GM04504 (cell line): Measurements from ENCODE around the gene TRIM31.

ENCODE experiments used
- DNase-seq: peaks from one replicate; pipeline ENCODE4 v3.0.0-alpha.2; 2012; ENCODE audit warnings: low read depth

TRIM31 gene, protein sequence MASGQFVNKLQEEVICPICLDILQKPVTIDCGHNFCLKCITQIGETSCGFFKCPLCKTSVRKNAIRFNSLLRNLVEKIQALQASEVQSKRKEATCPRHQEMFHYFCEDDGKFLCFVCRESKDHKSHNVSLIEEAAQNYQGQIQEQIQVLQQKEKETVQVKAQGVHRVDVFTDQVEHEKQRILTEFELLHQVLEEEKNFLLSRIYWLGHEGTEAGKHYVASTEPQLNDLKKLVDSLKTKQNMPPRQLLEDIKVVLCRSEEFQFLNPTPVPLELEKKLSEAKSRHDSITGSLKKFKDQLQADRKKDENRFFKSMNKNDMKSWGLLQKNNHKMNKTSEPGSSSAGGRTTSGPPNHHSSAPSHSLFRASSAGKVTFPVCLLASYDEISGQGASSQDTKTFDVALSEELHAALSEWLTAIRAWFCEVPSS

DNA sequence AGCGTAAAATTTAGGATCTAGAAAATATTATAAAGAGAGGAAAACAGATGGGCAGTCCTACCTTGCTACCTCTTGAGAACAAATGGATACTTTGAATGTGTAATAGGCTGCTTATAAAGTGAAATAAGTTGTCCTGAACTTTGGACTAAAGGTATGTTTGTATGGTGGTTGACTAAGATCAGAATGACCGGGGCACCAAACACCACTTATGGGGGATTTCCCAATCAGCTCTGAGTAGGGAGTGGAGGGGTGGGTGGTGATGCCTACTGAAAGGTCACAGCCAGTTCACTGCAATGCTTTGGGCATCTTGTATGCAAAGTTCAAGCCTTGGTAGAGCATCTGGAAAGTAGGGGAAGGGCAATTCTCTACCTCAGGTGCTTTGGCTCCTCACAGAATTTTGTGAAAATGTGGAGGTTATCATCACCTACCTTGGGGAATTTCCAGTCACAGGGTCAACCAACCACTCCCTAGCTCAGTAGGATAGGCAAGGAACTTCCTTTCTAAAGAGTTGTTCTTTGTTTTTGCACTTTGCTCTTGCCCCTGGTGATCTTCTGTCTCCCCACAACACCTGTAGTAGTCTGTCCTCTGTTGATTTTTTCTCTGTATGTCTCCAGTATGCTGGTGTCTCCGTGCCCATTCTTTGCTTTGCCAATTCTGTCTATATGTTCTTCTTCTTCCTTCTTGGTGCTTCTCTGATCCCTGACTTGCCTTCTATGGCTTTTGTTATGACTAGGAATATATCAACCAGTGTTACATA lies at the start of gene TRIM31:
TSS of gene TRIM31 (minus strand) at position 88 of the 757 bp plus-strand sequence. CDS start 285 bp downstream, outside the sequence.
- DNase-seq: no peak

DNA sequence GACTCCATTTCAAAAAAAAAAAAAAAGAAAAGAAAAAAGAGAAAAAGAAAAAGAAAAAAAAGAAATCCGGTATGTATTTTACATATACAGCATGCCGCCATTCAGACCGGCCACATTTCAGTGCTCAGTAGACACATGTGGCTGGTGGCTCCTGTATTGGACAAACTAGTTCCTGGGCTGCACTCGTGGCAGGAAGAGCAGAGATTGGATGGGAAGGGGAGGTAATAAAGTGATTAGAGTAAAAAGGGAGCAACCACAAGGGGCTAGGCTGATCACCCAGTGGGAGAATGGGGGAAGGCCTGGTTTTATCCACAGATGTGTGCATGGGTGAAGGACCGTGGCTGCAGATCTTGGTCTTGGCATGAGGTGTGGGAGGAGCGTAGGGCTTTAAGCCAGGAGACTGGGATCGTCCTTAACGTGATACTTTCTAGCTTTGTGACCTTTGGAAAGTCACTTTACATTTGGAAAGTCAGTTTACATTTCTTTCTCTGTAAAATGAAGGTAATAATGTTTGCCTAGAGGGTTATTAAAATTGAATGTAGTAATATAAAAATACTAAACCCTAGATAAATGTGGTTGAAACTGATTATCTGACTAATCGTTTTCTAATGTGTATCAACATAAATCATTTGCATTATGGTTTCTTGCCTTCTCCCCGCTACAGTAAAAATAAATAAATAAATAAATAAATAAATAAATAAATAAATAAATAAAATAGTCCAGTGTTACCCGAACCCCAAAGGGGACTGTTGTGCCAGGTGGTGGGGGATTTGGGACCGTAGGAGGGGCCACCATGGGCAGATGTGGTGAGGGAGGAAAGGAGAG lies 49.6 kb upstream of the TRIM31 start:
- DNase-seq: no peak

DNA sequence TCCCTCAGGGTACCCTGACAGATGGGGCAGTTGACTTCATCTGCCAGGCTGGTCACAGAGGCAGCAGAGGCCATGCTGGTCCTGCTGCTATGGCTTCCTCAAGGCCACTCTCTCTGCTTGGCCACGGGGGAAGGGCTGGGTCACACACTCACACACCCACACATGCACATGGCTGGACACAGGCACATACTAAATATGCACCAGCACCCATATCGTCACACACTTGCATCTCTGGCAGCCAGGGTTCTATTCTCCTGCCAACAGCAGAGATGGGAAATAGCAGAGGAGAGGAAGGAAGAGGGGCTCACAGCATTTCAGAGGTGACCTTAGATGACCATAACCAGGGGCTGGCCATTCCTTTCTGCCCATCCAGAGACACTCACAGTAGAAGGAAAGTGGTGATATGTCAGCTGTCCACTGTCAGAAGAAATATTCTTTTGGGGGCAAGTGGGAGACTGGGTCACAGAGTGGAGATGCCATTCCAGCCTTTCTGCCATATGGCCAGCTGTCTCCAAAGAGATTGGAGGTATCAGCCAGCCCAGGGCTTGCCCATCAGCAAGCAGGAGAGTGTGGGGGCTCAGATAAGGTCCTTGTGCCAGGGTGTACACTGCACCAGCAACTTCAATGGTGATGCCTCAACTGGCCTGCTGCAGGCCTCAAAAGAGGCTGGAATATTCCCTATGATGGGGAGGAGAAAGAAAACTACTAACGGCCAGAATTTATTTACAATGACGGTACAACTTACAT lies 48.1 kb upstream of the TRIM31 start, which contains the start of gene TRIM10:
TSS of gene TRIM10 (minus strand) at position 427 of the 747 bp plus-strand sequence. CDS start at position 74, 353 bp downstream.
- no peak for DNase-seq

DNA sequence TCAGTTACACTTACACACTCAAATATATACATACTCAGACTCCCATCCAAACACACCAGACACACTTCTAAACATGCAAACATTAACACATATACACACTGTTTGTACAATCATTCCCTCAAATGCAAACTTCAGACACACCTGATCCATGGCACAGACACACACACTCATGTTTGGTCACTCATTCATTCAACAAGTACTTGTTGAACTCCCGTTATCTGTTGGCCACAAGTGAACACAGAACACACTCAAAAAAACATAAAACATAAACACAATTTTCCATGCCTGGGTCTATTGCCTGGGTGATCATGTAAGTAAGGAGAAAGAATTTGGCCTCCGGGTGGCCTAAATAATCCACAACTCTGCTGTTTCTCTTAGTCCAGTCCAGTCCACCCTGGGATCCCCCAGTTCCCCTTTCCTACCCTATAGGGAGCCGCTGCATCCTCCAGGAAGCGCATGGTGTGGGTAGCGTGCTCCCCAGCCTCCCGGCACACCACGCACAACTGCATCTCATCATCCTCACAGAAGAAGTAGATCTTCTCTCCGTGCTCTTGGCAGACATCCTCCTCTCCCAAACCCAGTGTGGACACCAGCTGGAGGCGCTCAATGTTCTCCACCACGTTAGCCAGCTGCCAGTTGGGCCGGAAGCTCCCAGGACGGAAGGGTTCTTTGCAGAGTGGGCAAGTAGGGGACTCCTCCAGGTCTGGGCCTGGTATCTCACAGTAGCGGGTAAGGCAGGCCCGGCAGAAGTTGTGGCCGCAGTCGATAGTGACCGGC lies 47.3 kb upstream of the TRIM31 start:
- no peak for DNase-seq

DNA sequence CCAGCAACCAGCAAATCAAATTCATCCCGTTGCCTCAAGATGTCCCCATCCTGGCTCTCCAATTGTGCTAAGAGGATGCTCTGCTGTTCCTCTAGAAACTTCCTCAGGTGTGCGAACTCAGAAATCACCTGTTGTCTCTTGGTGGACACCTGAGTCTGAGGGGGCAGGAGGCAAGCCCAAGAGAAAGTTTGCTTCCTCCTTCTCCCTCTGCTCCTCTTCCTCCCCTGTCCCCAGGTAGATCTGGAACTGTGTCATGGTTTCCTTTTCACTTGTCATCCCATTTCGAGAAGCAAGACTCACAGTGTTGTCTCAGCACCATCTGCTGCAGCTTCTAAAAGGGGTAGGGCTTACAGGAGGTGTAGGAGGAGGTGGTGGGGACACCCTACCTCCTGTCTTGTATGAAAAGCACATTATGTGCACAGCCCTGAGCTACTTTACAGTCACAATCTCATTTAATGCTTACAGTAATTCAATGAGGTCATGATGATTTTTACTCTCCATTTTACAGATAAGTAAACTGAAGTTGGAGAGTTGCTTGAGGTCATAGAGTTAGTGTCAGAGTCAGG lies 45.7 kb upstream of the TRIM31 start:
- DNase-seq: no peak

DNA sequence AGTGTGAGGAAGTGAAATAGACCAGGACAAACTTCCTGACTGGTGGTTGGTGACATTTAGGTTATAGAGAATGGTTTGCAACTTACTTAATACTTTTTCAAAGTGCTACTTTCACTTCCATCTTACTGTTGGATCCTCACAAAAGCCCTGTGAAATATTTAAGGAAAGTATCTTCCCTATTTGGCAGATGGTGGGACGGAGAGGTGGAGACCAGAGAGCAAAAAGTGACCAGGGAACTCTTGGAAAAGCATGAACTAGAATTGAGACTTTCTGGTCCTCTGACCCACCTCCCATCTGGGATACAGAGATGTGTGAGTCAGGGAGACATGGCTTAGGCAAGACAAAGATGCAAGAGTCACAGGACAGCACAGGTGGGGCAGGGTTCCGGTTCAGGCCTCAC lies 45.1 kb upstream of the TRIM31 start:
- no peak for DNase-seq

DNA sequence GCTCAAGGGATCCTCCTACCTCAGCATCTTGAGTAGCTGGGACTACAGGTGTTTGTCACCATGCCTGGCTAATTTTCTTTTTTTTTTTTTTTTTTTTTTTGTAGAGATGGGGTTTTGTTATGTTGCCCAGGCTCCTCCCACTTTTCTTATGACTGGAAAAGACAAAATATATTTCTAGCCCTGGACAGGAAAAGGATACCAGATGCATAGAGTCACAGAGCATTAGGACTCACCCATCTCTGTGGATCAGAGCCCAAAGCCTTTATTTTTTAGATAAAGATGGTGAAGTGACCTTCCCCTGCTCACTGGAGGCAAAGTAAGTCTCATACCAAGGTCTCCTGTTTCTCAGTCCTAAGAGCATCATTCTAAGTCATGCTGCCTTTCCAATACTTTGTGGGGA lies 44.7 kb upstream of the TRIM31 start:
- DNase-seq: no peak

DNA sequence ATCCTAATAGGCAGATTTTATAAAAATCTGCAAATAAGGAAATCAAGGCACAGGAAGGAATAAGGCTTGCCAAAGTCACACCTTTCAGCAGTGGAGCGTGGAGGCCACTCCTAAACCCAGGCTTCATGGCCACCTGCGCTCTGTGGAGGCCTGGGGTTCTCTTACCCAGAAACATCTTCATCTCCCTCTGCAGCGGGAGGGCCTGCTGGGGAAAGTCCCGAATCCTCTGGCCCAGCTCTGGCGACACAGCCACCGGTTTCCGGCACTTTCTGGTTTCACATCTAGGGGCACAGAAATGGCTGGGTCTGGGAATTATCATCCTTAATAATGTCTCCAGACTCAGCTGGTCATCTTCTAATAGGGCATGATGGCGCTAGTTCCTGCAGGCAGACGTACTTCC lies 43.9 kb upstream of the TRIM31 start:
- no peak for DNase-seq

DNA sequence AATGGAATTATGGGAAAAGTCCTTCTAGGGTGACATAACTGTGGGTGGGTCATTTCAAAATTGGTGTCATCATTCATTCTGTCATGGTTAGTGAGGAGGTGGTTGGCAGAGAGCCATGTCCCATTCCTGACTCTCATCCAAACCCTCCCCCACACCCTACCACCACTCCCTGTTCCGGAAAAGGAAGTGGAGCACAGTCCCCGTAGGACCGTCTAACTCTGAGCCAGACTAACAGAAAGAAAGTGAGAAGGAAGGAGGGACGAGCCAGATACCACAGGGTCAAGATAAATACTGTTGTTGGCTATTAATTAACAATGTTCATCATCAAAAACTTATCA lies 43.3 kb upstream of the TRIM31 start:
- DNase-seq: no peak

DNA sequence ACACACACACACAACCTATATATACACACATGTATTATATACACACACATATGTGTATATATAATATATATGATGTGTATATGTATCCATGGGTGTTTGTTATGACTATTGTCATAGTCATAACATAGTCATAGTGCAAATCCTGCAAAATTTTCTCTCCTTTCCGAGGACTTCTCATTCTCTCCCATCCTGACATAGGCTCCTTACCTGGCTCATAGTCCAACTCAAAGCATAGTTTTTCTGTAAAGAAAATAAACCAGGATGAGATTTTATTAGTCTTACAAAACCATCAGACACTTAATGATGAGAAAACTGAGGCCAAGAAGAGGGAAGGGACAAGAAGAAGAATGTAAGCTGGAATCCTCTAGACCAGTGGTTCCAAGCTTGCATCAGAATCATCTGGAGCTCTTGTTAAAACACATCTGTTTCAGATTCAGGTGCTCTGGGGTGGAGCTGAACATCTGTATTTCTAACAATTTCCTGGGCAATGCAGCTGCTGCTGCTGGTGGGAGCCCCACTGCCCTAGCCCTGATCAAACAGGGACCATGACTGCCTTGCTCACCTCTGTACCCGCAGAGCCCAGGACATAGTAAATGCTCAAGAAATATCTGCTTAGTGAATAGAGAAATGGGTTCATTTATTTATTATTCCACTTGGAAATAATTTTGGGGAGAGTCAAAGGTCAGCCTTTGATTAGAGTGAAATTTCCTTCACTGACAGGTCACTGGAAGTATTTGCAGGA lies 42.8 kb upstream of the TRIM31 start:
- DNase-seq: no peak

DNA sequence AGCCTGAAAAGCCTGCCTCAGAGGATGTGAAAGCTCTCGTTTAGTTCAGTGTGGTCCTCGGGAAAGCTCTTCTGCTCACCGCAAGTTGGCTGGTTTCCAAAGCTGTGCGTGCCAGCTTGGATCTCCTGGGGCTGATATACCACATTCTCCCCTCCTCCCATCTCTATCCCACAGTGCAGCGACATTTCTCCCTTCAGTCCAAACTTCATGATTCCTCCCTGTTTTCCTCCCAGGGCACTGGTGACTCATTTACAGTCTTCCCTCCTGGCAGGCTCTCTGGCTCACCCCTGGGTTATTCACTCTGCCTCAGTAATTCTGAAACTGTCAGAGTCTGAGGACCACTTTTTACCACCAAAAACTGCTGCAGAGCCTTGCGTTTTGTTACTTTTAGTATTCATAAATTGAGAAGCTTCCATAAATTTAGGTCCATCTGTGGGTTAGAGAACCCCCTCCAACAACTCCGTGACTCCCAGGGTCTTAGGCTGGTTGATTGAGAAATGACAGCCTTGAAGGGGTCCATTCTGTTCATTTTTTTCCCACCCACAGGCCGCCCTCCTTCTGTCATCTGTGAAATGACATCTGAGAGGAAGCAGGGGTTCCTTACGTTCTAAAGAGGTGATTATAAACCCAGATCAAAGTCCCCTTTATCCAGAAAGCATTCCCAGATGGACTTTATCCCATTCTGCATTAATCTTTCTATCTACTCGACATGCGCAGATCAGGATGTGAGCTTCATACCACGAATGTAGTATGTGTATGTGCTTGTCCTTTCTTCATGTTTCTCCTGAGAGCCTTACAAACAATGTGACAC lies 42.0 kb upstream of the TRIM31 start:
- peak; percentile 73 for DNase-seq

DNA sequence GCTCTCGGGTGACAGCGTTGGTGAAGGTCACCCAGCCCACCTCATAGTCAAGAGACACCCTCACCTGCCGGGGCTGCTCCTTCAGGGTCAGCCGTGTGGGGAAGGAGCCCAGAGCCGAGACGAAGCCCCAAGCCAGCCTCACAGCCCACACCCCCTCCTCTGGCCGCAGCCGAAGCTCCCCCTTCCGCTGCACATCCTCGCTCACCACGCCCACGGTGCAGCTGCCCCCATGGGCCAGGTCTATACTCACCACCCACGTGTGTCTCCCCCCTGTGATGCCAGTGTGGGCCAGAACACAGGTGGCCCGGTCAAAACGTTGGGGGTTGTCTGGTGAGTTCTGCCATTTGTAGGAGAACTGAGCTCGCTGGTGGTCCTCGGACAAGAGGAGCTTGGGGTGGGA lies 41.2 kb upstream of the TRIM31 start:
- no peak for DNase-seq

DNA sequence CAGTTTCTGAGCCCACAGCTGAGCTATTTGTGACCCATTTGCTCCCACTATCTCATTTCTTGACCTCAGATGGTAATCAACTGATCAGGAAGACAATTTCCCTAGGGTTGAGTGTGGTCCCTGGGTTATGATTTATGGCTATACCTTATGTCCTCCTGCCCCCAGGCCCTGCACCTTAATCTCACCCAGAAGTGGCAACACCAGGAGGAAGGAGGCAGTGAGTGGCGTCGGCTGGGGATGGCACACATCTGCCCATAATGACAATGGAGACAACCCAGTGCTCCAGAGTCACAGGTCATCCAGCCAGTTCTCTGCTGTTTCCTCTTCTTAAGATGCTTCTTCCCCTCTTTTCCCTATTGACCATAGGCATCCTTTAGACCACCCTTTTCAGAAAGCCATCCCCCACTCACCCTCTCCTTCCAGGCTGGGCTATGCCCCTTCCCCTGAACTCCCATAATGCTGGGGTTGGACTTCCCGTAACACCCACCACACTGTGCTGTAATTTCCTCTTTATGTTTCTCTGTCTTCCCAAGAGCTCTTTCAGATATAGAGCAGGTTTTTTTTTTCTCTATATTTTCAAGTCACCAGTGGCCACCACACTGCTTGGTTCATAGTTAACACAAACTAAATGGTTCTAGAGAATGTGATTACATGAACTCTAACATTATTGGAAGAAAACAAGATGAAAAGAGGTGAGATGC lies 40.2 kb upstream of the TRIM31 start:
- DNase-seq: no peak

DNA sequence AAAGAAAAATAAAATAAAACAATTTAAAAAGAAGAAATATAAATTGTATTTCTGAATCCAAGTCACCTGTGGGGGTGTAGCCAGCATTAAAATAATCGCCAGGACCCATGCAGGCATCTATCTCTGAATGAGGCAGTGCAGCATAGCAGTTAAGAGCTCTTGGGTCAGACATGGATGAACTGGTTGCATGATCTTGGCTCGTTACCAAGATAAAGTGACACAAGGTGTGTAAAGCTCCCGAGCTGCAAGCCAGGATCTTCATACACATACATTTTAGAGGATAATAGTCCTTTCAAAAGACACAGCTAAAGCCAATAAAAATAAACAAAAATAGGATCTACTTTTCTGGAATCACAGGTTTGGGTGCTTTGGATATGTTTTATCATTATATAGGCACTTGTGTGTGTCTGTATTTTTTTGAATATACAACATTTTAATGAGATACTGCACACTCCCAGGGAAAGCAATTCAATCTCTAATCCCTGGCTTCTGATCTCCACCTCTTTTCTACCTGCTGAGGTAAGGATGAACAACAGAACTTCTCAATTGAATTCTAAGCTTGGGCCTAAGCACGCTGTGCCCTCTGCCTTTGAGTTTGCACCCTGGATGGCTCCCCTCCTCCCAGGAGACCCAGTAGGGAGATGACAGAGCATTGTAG lies 39.3 kb upstream of the TRIM31 start:
- no peak for DNase-seq

DNA sequence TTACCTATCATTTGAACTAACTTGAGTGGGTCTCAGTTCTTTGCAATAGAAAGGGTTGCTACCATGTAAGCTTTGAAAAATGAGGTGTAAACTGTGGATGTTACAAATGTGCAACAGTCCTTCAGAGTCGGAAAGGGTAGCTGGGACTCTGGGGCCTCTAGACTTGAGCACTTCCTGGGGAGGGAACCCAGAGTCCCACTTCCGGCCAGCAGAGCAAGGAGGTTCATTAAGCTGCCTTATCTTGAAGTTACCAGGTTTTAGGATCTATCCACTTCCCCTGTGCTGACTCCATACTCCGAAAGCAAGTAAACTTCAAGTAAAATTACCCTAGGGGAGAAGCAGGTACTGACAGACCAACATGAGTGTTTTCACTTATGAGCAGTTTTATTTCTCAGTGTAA lies 38.7 kb upstream of the TRIM31 start:
- no peak for DNase-seq

DNA sequence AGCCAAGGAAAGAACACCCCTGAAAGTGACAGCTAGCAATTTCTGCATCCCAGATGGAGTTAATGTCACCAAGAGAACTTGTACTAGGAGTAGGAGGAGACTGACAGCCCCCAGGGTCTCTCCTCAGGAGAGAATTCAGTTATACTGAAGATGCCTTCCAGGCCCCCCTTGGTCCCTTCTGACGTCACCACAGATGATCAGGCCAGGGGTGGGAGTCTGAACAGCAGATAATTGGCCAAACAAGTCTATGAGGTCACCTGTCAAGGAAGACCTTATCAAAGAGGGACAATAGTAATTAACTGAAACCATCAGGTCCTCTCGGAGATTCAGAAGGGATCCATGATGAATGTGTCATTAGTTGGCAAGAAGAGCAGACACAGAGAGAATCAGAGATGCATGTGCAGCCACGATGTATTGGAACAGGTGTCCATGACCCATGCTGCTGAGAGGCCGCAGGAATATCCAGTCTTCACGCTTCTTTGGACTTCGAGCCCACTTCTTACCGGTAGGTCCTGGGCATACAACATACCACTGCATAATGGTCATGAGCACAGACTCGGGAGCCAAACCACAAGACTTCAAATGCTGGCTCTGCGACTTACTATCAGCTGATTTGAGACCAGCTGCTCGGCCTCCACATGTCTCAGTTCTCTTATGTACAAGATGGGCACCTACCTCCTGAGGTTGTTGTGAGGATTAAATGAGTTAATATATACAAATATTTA lies 37.9 kb upstream of the TRIM31 start:
- no peak for DNase-seq

DNA sequence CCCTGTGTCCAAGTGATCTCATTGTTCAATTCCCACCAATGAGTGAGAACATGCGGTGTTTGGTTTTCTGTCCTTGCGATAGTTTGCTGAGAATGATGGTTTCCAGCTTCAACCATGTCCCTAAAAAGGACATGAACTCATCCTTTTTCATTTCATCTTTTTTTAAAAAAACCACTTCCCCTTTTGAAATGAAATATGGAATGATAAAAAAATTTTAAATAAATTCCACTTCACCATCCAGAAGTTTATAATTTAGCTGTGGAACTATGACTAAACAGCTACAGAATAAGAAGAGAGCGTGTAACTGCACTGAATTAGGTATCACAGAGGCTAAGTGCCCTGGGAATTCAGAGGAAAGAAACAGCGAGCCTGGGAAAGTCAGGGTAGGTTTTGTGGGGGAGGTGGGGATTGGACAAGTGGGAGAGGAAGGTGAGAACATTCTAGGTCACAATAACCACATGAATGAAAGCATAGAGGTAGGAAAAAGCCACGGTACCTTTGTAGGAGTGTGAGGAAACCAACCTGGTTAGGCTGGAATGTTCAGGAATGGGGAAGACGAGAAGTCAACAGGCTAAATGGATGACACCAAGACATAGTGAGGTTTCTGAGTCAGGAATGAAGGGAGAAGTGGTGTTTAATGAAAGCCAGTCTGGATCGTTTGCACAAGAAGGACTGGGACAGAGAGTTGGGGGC lies 37.1 kb upstream of the TRIM31 start:
- no peak for DNase-seq
